Endothelial cell (in vitro differentiated cells): Measurements from ENCODE around the gene WSB2. TPM values are rescaled to one million over a fixed set of nuclear protein-coding genes. Genes with fewer than 3 reads are reported as not detected.

Experiments
- DNase-seq: peaks from one replicate; pipeline ENCODE4 v3.0.0; 2021; ENCODE audit warnings: low spot score
- H3K27ac Mint-ChIP-seq: one replicate; pipeline ENCODE4 v1.8.0; 2021; ENCODE audit warnings: mixed read lengths, inconsistent platforms; ENCODE audit not compliant: unreplicated experiment
- H3K27me3 Mint-ChIP-seq: one replicate; pipeline ENCODE4 v1.8.0; 2021; ENCODE audit warnings: mild to moderate bottlenecking, moderate library complexity, mixed read lengths, inconsistent platforms; ENCODE audit not compliant: unreplicated experiment
- H3K36me3 Mint-ChIP-seq: one replicate; pipeline ENCODE4 v1.8.0; 2021; ENCODE audit warnings: mild to moderate bottlenecking, low read depth, mixed read lengths, inconsistent platforms; ENCODE audit not compliant: unreplicated experiment
- H3K4me1 Mint-ChIP-seq: one replicate; pipeline ENCODE4 v1.8.0; 2021; ENCODE audit warnings: mild to moderate bottlenecking, mixed read lengths, inconsistent platforms; ENCODE audit not compliant: unreplicated experiment
- H3K4me3 Mint-ChIP-seq: one replicate; pipeline ENCODE4 v1.8.0; 2021; ENCODE audit warnings: mild to moderate bottlenecking, mixed read lengths, inconsistent platforms; ENCODE audit not compliant: unreplicated experiment
- H3K9me3 Mint-ChIP-seq: one replicate; pipeline ENCODE4 v1.8.0; 2021; ENCODE audit warnings: mixed read lengths, inconsistent platforms; ENCODE audit not compliant: unreplicated experiment
- total RNA-seq: library from RNA; stranded (reverse); fragmentation: NEBNext Ultra II Directional; extraction: Animal tissue kit (Norgen Biotek cat#: 25700); gene quantifications from one replicate; pipeline ENCODE4 v1.2.1, GENCODE V29; 2021; ENCODE audit not compliant: unreplicated experiment
- TF ChIP-seq, protein P1 (sequence below): fragments of 200-600 bp; sonication (generic); IDR thresholded peaks from one replicate; pipeline ENCODE4 v1.5.0; 2021; ENCODE audit warnings: antibody characterized with exemption; ENCODE audit not compliant: unreplicated experiment

Gene WSB2
- total RNA-seq, 1 donor from 2014 or later = 76.7 TPM

DNA sequence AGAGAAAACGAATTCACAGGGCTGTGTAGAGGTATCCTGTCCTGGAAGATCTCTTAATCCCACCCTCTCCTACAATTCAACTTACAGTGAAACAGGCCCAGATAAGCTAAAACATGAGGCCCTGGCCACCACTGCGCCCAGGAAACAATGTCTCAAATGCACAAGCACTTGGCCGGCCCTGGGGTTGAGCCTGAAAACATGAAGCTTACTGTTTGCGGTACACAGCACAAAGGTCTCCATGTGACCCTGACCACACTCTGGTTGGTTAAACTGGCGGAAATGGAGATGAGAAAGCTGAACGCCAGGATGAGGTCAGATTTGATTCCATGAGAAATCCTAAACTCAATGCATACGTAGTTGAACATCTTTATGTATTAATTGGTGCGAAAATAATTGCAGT, 16.4 kb downstream of the WSB2 start:
- H3K27me3 Mint-ChIP-seq = peaks cover 7% of the 10 kb centered on the region
- H3K9me3 Mint-ChIP-seq = no peaks in the 10 kb centered on the region
- no peak for DNase-seq
- H3K27ac Mint-ChIP-seq = no peak overlapping the region
- H3K36me3 Mint-ChIP-seq = peaks cover 40% of the 10 kb centered on the region
- TF ChIP-seq, protein P1, sequence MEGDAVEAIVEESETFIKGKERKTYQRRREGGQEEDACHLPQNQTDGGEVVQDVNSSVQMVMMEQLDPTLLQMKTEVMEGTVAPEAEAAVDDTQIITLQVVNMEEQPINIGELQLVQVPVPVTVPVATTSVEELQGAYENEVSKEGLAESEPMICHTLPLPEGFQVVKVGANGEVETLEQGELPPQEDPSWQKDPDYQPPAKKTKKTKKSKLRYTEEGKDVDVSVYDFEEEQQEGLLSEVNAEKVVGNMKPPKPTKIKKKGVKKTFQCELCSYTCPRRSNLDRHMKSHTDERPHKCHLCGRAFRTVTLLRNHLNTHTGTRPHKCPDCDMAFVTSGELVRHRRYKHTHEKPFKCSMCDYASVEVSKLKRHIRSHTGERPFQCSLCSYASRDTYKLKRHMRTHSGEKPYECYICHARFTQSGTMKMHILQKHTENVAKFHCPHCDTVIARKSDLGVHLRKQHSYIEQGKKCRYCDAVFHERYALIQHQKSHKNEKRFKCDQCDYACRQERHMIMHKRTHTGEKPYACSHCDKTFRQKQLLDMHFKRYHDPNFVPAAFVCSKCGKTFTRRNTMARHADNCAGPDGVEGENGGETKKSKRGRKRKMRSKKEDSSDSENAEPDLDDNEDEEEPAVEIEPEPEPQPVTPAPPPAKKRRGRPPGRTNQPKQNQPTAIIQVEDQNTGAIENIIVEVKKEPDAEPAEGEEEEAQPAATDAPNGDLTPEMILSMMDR = no peak
- no peak overlapping the region for H3K4me3 Mint-ChIP-seq
- H3K4me1 Mint-ChIP-seq = no peaks in the 10 kb centered on the region

DNA sequence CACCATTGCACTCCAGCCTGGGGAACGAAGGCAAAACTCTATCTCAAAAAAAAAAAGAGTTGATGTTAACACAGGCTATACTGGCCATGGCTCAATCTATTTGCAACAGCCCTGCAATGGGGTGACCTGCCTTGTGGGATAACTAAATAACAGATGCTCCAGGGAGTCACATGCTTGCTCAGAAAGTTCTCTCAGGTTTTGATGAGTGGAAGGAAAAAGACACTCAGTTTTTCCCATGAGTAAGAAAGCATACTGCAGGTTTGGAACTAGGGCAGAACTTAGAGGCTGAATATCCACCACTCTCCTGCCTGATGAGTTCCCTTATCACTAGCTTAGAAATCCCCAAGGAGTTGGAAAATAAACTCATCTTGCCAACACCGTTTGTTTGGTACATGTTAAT, 16.9 kb downstream of the WSB2 start:
- peaks cover 7% of the 10 kb centered on the region for H3K27me3 Mint-ChIP-seq
- H3K4me1 Mint-ChIP-seq = no peaks in the 10 kb centered on the region
- DNase-seq = no peak
- peaks cover 42% of the 10 kb centered on the region for H3K36me3 Mint-ChIP-seq
- no peak overlapping the region for H3K4me3 Mint-ChIP-seq
- TF ChIP-seq, protein P1 = no peak
- no peak overlapping the region for H3K27ac Mint-ChIP-seq
- H3K9me3 Mint-ChIP-seq = no peaks in the 10 kb centered on the region

DNA sequence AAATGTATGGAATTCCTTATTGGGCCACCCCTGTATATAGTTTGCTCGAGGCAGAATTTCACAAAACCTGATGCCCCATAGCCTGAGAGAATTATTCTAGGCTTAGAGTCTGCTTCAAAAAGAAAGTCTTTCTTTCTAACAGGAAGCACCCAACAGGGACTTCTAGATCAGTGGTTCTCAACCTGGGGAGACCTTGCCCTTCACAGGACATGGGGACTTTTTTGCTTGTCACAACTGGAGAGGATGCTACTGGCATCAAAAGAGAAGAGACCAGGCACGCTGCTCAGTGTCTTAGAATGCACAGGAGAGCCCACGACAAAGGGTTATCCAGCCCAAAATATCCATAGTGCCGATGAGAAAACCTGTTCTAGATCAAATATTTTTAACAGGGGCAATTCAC, 18.9 kb downstream of the WSB2 start:
- Mint-ChIP-seq H3K36me3 (peaks cover 46% of the 10 kb centered on the region), H3K4me3 (no peak overlapping the region), H3K4me1 (no peaks in the 10 kb centered on the region), H3K27ac (peak overlapping the region; percentile 52), H3K9me3 (no peaks in the 10 kb centered on the region), H3K27me3 (peaks cover 9% of the 10 kb centered on the region)
- no peak for DNase-seq
- TF ChIP-seq, protein P1 = no peak

DNA sequence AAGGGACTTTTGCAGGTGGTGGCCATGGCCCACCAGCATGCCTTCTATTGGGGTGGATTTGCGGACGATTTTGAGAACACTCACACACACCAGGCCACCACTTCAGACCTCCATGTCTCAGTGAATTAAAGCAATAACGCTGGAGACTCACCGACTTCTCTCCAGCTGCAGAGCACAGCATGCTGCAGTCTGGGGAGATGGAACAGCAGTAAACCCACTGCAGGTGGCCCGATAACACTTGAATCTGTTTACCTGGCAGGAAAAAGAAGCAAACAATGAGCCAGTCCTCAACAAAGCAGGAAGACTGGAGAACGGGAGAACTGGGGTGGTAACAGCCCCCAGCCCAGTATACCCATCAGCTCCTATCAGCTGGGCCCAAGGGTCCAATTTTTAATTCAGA, 22.8 kb downstream of the WSB2 start:
- no peak overlapping the region for H3K4me3 Mint-ChIP-seq
- H3K4me1 Mint-ChIP-seq = no peaks in the 10 kb centered on the region
- peaks cover 8% of the 10 kb centered on the region for H3K27me3 Mint-ChIP-seq
- H3K36me3 Mint-ChIP-seq = peaks cover 50% of the 10 kb centered on the region
- no peak for DNase-seq
- no peak overlapping the region for H3K27ac Mint-ChIP-seq
- TF ChIP-seq, protein P1 = no peak
- H3K9me3 Mint-ChIP-seq = no peaks in the 10 kb centered on the region

DNA sequence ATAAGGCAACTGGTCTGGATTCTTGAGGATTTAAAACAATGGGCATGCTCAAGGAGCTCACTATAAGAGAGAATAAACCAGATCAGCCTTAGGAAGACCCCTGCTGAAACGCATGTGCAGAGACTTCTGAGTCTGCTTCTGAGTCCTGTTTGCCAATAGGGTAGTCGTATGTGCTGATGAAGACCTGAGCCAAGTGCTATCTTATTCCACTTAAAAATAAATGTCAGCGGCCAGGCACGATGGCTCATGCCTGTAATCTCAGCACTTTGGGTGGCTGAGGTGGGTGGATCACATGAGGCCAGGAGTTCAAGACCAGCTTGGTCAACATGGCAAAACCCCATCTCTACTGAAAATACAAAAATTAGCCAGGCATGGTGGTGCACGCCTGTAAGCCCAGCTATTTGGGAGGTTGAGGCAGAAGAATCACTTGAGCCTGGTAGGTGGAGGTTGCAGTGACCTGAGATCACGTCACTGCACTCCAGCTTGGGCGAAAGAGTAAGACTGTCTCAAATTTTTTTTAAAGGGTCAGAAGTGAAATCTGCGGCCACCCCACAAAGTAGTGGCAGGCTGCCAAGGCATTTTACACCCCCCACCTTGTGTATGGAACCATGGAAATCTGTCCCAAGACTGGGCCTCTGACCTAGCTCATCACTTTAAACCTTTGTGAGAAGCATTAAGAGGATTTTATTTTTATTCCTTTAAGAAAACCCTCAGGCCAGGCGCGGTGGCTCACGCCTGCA, 24.1 kb downstream of the WSB2 start:
- peaks cover 8% of the 10 kb centered on the region for H3K27me3 Mint-ChIP-seq
- peaks cover 43% of the 10 kb centered on the region for H3K36me3 Mint-ChIP-seq
- TF ChIP-seq, protein P1 = no peak
- peak overlapping the region; percentile 42 for H3K4me3 Mint-ChIP-seq
- H3K9me3 Mint-ChIP-seq = no peaks in the 10 kb centered on the region
- DNase-seq = no peak
- H3K4me1 Mint-ChIP-seq = no peaks in the 10 kb centered on the region
- no peak overlapping the region for H3K27ac Mint-ChIP-seq
